ENCODE results near the gene ASB10. TPM values are rescaled to one million over a fixed set of nuclear protein-coding genes. Genes with fewer than 3 reads are reported as not detected.

ASB10 gene
- total and polyA plus RNA-seq, 2 of the 13 experiments (the other 11 are each of a cell fraction or from before 2014, with no cell fraction given): not detected

- no peak for TF ChIP-seq TEF (CRISPR knock-in tag; IDR thresholded peaks at IDR 0.05)
- TF ChIP-seq ISL2 (CRISPR knock-in tag; IDR thresholded peaks at IDR 0.05): peak; percentile 55
- TF ChIP-seq CCAR2 (optimal IDR thresholded peaks at IDR 0.05; ENCODE audit: low read depth, low read length): no peak
- no peak for TF ChIP-seq ZFP41 (CRISPR knock-in tag; IDR thresholded peaks at IDR 0.05; ENCODE audit: borderline replicate concordance)
Observed at GRCh38 chr7:151232091-151232916, 45.3 kb upstream of the ASB10 start, which contains the start of gene CHPF2 (continued).

- Histone ChIP-seq H3K9ac (ENCODE audit: insufficient read depth, low read depth, low read length) (no peak overlapping the region), H3K4me1 (ENCODE audit: insufficient read depth, low read length) (peaks cover 36% of the 10 kb centered on the region), H3K4me2 (ENCODE audit: low read depth, low read length) (peak overlapping the region; percentile 96; the same call in 1 of the 2 replicates), H2AFZ (ENCODE audit: low read length) (no peak overlapping the region), H3K79me2 (ENCODE audit: insufficient read depth, low read length) (peaks cover 29% of the 10 kb centered on the region), H3K4me3 (replicated peaks in 1 of 3; ENCODE audit: insufficient read depth in 1 of 3, low read depth in 2 of 3, low read length in 3 of 3) (no peak overlapping the region), H3K27ac (ENCODE audit: extremely low read length, insufficient read depth, low read length) (no peak overlapping the region), H3K36me3 (replicated peaks in 1 of 2; ENCODE audit: control insufficient read depth in 1 of 2, insufficient read depth in 2 of 2, low read length in 2 of 2) (peaks cover 4 to 16% of the 10 kb centered on the region in 2 experiments; a peak in 1 of 5 replicates), H3K27me3 (ENCODE audit: control insufficient read depth in 1 of 2, insufficient read depth in 2 of 2, low read length in 2 of 2) (no peaks in the 10 kb centered on the region; a peak in 1 of 5 replicates), H3K9me3 (ENCODE audit: low read length) (no peaks in the 10 kb centered on the region), H4K20me1 (ENCODE audit: insufficient read depth, low read length) (peaks cover 12% of the 10 kb centered on the region; the same call in 1 of the 2 replicates)
- DNase-seq (ENCODE audit: low spot score) (no peak), ATAC-seq (no peak), FAIRE-seq (no peak)
- ChIA-PET CTCF (ENCODE audit: low intra/inter-chr PET ratio, low total read pairs) (no interaction called here), POLR2A (no interaction called here)
- intact Hi-C loops (cut with micrococcal nuclease; ENCODE audit: unreplicated experiment) (no loop called here), in situ Hi-C loops (cut with HindIII; ENCODE audit: extremely low pct_ligation_motif_present, low pct_unique_long_range_greater_than_20kb) (no loop called here)
- WGBS (ENCODE audit: low lambda C conversion rate): 50% methylated on average over 1 of the region's 1 CpG
- TF ChIP-seq TFAP4 (IDR thresholded peaks at IDR 0.05; ENCODE audit: borderline replicate concordance, low read depth) (no peak), SRSF4 (IDR thresholded peaks at IDR 0.05; ENCODE audit: low read depth, low read length, poor library complexity, severe bottlenecking) (no peak), IRF1 (CRISPR knock-in tag; IDR thresholded peaks at IDR 0.05; ENCODE audit: low read depth) (no peak), MAFG (CRISPR knock-in tag; IDR thresholded peaks at IDR 0.05) (no peak), SKIL (CRISPR knock-in tag; IDR thresholded peaks at IDR 0.05; ENCODE audit: borderline replicate concordance) (no peak), PAWR (CRISPR knock-in tag; IDR thresholded peaks at IDR 0.05; ENCODE audit: borderline replicate concordance) (no peak), KLF16 (CRISPR knock-in tag; IDR thresholded peaks at IDR 0.05) (no peak), NCOR1 (IDR thresholded peaks at IDR 0.05; ENCODE audit: borderline replicate concordance, low read length) (no peak), AHR (CRISPR knock-in tag; IDR thresholded peaks at IDR 0.05) (no peak), NR2F1 (CRISPR knock-in tag; IDR thresholded peaks at IDR 0.05) (no peak), FOXM1 (CRISPR knock-in tag; IDR thresholded peaks at IDR 0.05) (no peak), TAF1 (CRISPR knock-in tag; IDR thresholded peaks at IDR 0.05) (no peak), ZNF350 (CRISPR knock-in tag; IDR thresholded peaks at IDR 0.05; ENCODE audit: borderline replicate concordance, low read depth) (no peak)
- BruUV-seq (replicated peaks): no TSS peak
Observed at GRCh38 chr7:151231080-151231479, 44.0 kb upstream of the ASB10 start.
